Endothelial cell of umbilical vein (primary cell): ENCODE results near the gene EXOC3. TPM values are rescaled to one million over a fixed set of nuclear protein-coding genes. Genes with fewer than 3 reads are reported as not detected.

Experiments
- BruUV-seq: library from RNA; stranded (reverse); fragments of 400-500 nt; replicated peaks from 2 replicates; lab custom pipeline; 2021; lab: Mats Ljungman, UMichigan
- CTCF ChIA-PET: fragments of 300-600, 350-600 bp; sonication (Branson Sonifier 250); formaldehyde crosslinking; loops from one replicate; lab custom pipeline; 2021; ENCODE audit warnings: antibody characterized with exemption, inconsistent platforms; lab: Charles Lee
- POLR2A ChIA-PET: fragments of 300-600, 350-600 bp; sonication (Branson Sonifier 250); formaldehyde crosslinking; loops from one replicate; lab custom pipeline; 2021; ENCODE audit warnings: antibody characterized with exemption, inconsistent platforms; lab: Charles Lee
- DNase-seq: peaks from one replicate; pipeline ENCODE4 v3.0.0-alpha.2; 2011; ENCODE audit warnings: low read depth, low spot score
- FAIRE-seq: peaks from 2 replicates; lab custom pipeline; 2011; peaks lifted over from hg19 to GRCh38; lab: Jason Lieb, UNC
- H2AFZ ChIP-seq: 2 replicates; pipeline ENCODE4 v1.6.0; 2012; ENCODE audit warnings: low read depth, low read length, control low read depth, inconsistent platforms
- H3K27ac ChIP-seq: 2 replicates; pipeline ENCODE4 v1.5.1; 2011; ENCODE audit warnings: low read depth, mild to moderate bottlenecking, control low read depth, low read length, moderate library complexity; ENCODE audit not compliant: insufficient read depth
- H3K27me3 ChIP-seq, 2 experiments: 2 replicates each; pipeline versions ENCODE4 v1.6.0 to v1.6.1; 2011; ENCODE audit warnings: low read length in 2 of 2, mixed read lengths in 1 of 2; ENCODE audit not compliant: control insufficient read depth in 2 of 2, insufficient read depth in 2 of 2
- H3K36me3 ChIP-seq, 2 experiments: 2 replicates in 1 of 2; 3 replicates in 1 of 2; pipeline ENCODE4 v1.5.1; 2011; ENCODE audit warnings: low read length in 2 of 2, mild to moderate bottlenecking in 1 of 2, moderate library complexity in 1 of 2; ENCODE audit not compliant: control insufficient read depth in 2 of 2, insufficient read depth in 2 of 2; ENCODE audit errors: extremely low read depth in 1 of 2
- H3K4me1 ChIP-seq: 3 replicates; pipeline ENCODE4 v1.5.1; 2011; ENCODE audit warnings: mild to moderate bottlenecking, low read length; ENCODE audit not compliant: control insufficient read depth, insufficient read depth; ENCODE audit errors: extremely low read depth
- H3K4me2 ChIP-seq: 2 replicates; pipeline ENCODE4 v1.6.1; 2011; ENCODE audit warnings: low read length, control low read depth, mixed read lengths; ENCODE audit not compliant: insufficient read depth
- H3K4me3 ChIP-seq, 3 experiments: fragments of 200-600 bp in 1 of 3; sonication (generic), shearing (Covaris generic) in 1 of 3; replicated peaks in 1 of 3; 2 replicates each; pipeline ENCODE4 v1.5.1; 2011 to 2016; ENCODE audit warnings: control low read depth in 3 of 3, low read length in 3 of 3, mild to moderate bottlenecking in 2 of 3, inconsistent platforms in 1 of 3, low read depth in 1 of 3, moderate library complexity in 1 of 3; ENCODE audit not compliant: insufficient read depth in 1 of 3
- H3K79me2 ChIP-seq: 2 replicates; pipeline ENCODE4 v1.6.0; 2012; ENCODE audit warnings: low read length, inconsistent platforms; ENCODE audit not compliant: control insufficient read depth, insufficient read depth
- H3K9ac ChIP-seq: replicated peaks from 2 replicates; pipeline ENCODE3; 2011; ENCODE audit warnings: low read length, control low read depth; ENCODE audit not compliant: insufficient read depth; ENCODE audit errors: extremely low read depth
- H3K9me1 ChIP-seq: replicated peaks from 3 replicates; pipeline ENCODE4 v1.6.0; 2011; ENCODE audit warnings: mild to moderate bottlenecking, low read length; ENCODE audit not compliant: control insufficient read depth, insufficient read depth; ENCODE audit errors: extremely low read depth
- H3K9me3 ChIP-seq: replicated peaks from 2 replicates; pipeline ENCODE4 v1.5.1; 2012; ENCODE audit warnings: low read length, inconsistent platforms; ENCODE audit not compliant: control insufficient read depth, insufficient read depth
- H4K20me1 ChIP-seq: replicated peaks from 2 replicates; pipeline ENCODE3; 2011; ENCODE audit warnings: mild to moderate bottlenecking, low read length; ENCODE audit not compliant: control insufficient read depth, insufficient read depth; ENCODE audit errors: extremely low read depth
- CTCF ChIP-seq, 2 donors: IDR thresholded peaks; 1 replicate in 1 of 2; 2 replicates in 1 of 2; pipeline ENCODE4 v1.5.1; 2011; ENCODE audit warnings: low read length in 2 of 2, mild to moderate bottlenecking in 2 of 2, moderate library complexity in 2 of 2, control low read depth in 1 of 2, inconsistent platforms in 1 of 2, low read depth in 1 of 2; ENCODE audit not compliant: insufficient read depth in 1 of 2; ENCODE audit errors: extremely low read depth in 1 of 2
- EZH2 ChIP-seq: IDR thresholded peaks from 2 replicates; pipeline ENCODE4 v1.6.1; 2012; ENCODE audit warnings: borderline replicate concordance, low read depth, mild to moderate bottlenecking, moderate library complexity, low read length, inconsistent platforms; ENCODE audit not compliant: severe bottlenecking
- FOS ChIP-seq: IDR thresholded peaks from 2 replicates; pipeline ENCODE4 v1.6.1; 2011; ENCODE audit warnings: mild to moderate bottlenecking, low read length, moderate library complexity, borderline replicate concordance; ENCODE audit not compliant: insufficient read depth
- GATA2 ChIP-seq: IDR thresholded peaks from 2 replicates; pipeline ENCODE4 v1.7.0; 2011; ENCODE audit warnings: low read depth, mild to moderate bottlenecking, moderate library complexity, mixed read lengths, low read length; ENCODE audit not compliant: insufficient read length, insufficient read depth
- JUN ChIP-seq: IDR thresholded peaks from 2 replicates; pipeline ENCODE4 v1.6.1; 2011; ENCODE audit warnings: borderline replicate concordance, low read depth; ENCODE audit not compliant: insufficient read length, insufficient read depth
- MAX ChIP-seq: IDR thresholded peaks from 2 replicates; pipeline ENCODE4 v1.6.1; 2011; ENCODE audit not compliant: insufficient read depth, insufficient read length
- MYC ChIP-seq: IDR thresholded peaks from one replicate; pipeline ENCODE4 v1.6.1; 2011; ENCODE audit warnings: mild to moderate bottlenecking, low read depth, low read length
- POLR2A ChIP-seq: IDR thresholded peaks from 2 replicates; pipeline ENCODE4 v1.6.1; 2012; ENCODE audit warnings: low read depth, mild to moderate bottlenecking, control low read depth, low read length
- POLR2AphosphoS5 ChIP-seq: IDR thresholded peaks from 2 replicates; pipeline ENCODE4 v1.6.1; 2012; ENCODE audit warnings: low read depth, mild to moderate bottlenecking, control low read depth, low read length, moderate library complexity; ENCODE audit not compliant: insufficient read depth
- dilution Hi-C: fragments of 300-500 bp; cut with MboI; formaldehyde crosslinking; loops from one replicate; pipeline ENCODE4 v1.15.0; 2019; ENCODE audit warnings: low sequenced_read_pairs; ENCODE audit not compliant: extremely low pct_ligation_motif_present
- intact Hi-C: fragments of 100-400 bp; cut with micrococcal nuclease; formaldehyde crosslinking; loops from one replicate; pipeline ENCODE4 v1.10.0; 2022
- polyA plus RNA-seq, 4 experiments: library from polyadenylated mRNA; depleted of rRNA in 3 of 4; stranded (reverse) in 3 of 4; unstranded in 1 of 4; fragments of >200 nt; gene quantifications; 2 replicates each; pipeline versions ENCODE4 v1.2.1 to v1.2.3, GENCODE V29; 2011 to 2012; ENCODE audit warnings: missing spikeins in 1 of 4
- total RNA-seq: library from RNA; stranded (reverse); gene quantifications from 2 replicates; pipeline ENCODE4 v1.2.3, GENCODE V29; 2021

Gene EXOC3
- total and polyA plus RNA-seq, 2 donors (not counting 3 experiments of a cell fraction or from before 2014, with no cell fraction given) = 26.4 to 52.9 TPM

- intact Hi-C loops (no loop called here), dilution Hi-C loops (no loop called here)
- no peak overlapping the region for H3K9ac ChIP-seq
- H3K4me2 ChIP-seq = no peak overlapping the region
- H4K20me1 ChIP-seq = no peaks in the 10 kb centered on the region
- no peak for DNase-seq
- H3K4me1 ChIP-seq = no peaks in the 10 kb centered on the region
- no peaks in the 10 kb centered on the region for H3K79me2 ChIP-seq
- no peak for TF ChIP-seq JUN
- no peak for TF ChIP-seq CTCF (IDR thresholded peaks at IDR 0.05; ENCODE audit: extremely low read depth in 1 of 2, insufficient read depth in 1 of 2, low read depth in 1 of 2, low read length in 2 of 2)
- no peak for TF ChIP-seq EZH2
- no peak for TF ChIP-seq MAX
- TF ChIP-seq GATA2 = no peak
- no peak for TF ChIP-seq FOS
- no peak for TF ChIP-seq POLR2A
- TF ChIP-seq POLR2AphosphoS5 = no peak
- no peak for TF ChIP-seq MYC
- no peak overlapping the region for H3K27ac ChIP-seq
- POLR2A ChIA-PET = no interaction called here
- no peak overlapping the region for H3K4me3 ChIP-seq
- no peak for FAIRE-seq
- H3K36me3 ChIP-seq = no peaks in the 10 kb centered on the region
- CTCF ChIA-PET = no interaction called here
- H3K27me3 ChIP-seq = no peaks in the 10 kb centered on the region
- H3K9me3 ChIP-seq = no peaks in the 10 kb centered on the region
- BruUV-seq = no TSS peak
- no peak overlapping the region for H2AFZ ChIP-seq
- H3K9me1 ChIP-seq = no peaks in the 10 kb centered on the region
Observed at GRCh38 chr5:422323-423232, 20.4 kb upstream of the EXOC3 start.
